Endothelial cell of umbilical vein (primary cell): Measurements from ENCODE around the gene FURIN. TPM values are rescaled to one million over a fixed set of nuclear protein-coding genes. Genes with fewer than 3 reads are reported as not detected.

ENCODE experiments used
- BruUV-seq: library from RNA; stranded (reverse); fragments of 400-500 nt; replicated peaks from 2 replicates; lab custom pipeline; 2021; lab: Mats Ljungman, UMichigan
- CTCF ChIA-PET: fragments of 300-600, 350-600 bp; sonication (Branson Sonifier 250); formaldehyde crosslinking; loops from one replicate; lab custom pipeline; 2021; ENCODE audit warnings: antibody characterized with exemption, inconsistent platforms; lab: Charles Lee
- POLR2A ChIA-PET: fragments of 300-600, 350-600 bp; sonication (Branson Sonifier 250); formaldehyde crosslinking; loops from one replicate; lab custom pipeline; 2021; ENCODE audit warnings: antibody characterized with exemption, inconsistent platforms; lab: Charles Lee
- DNase-seq: peaks from one replicate; pipeline ENCODE4 v3.0.0-alpha.2; 2011; ENCODE audit warnings: low read depth, low spot score
- FAIRE-seq: peaks from 2 replicates; lab custom pipeline; 2011; peaks lifted over from hg19 to GRCh38; lab: Jason Lieb, UNC
- H2AFZ ChIP-seq: 2 replicates; pipeline ENCODE4 v1.6.0; 2012; ENCODE audit warnings: low read depth, low read length, control low read depth, inconsistent platforms
- H3K27ac ChIP-seq: 2 replicates; pipeline ENCODE4 v1.5.1; 2011; ENCODE audit warnings: low read depth, mild to moderate bottlenecking, control low read depth, low read length, moderate library complexity; ENCODE audit not compliant: insufficient read depth
- H3K27me3 ChIP-seq, 2 experiments: 2 replicates each; pipeline versions ENCODE4 v1.6.0 to v1.6.1; 2011; ENCODE audit warnings: low read length in 2 of 2, mixed read lengths in 1 of 2; ENCODE audit not compliant: control insufficient read depth in 2 of 2, insufficient read depth in 2 of 2
- H3K36me3 ChIP-seq, 2 experiments: 2 replicates in 1 of 2; 3 replicates in 1 of 2; pipeline ENCODE4 v1.5.1; 2011; ENCODE audit warnings: low read length in 2 of 2, mild to moderate bottlenecking in 1 of 2, moderate library complexity in 1 of 2; ENCODE audit not compliant: control insufficient read depth in 2 of 2, insufficient read depth in 2 of 2; ENCODE audit errors: extremely low read depth in 1 of 2
- H3K4me1 ChIP-seq: 3 replicates; pipeline ENCODE4 v1.5.1; 2011; ENCODE audit warnings: mild to moderate bottlenecking, low read length; ENCODE audit not compliant: control insufficient read depth, insufficient read depth; ENCODE audit errors: extremely low read depth
- H3K4me2 ChIP-seq: 2 replicates; pipeline ENCODE4 v1.6.1; 2011; ENCODE audit warnings: low read length, control low read depth, mixed read lengths; ENCODE audit not compliant: insufficient read depth
- H3K4me3 ChIP-seq, 3 experiments: fragments of 200-600 bp in 1 of 3; sonication (generic), shearing (Covaris generic) in 1 of 3; replicated peaks in 1 of 3; 2 replicates each; pipeline ENCODE4 v1.5.1; 2011 to 2016; ENCODE audit warnings: control low read depth in 3 of 3, low read length in 3 of 3, mild to moderate bottlenecking in 2 of 3, inconsistent platforms in 1 of 3, low read depth in 1 of 3, moderate library complexity in 1 of 3; ENCODE audit not compliant: insufficient read depth in 1 of 3
- H3K79me2 ChIP-seq: 2 replicates; pipeline ENCODE4 v1.6.0; 2012; ENCODE audit warnings: low read length, inconsistent platforms; ENCODE audit not compliant: control insufficient read depth, insufficient read depth
- H3K9ac ChIP-seq: replicated peaks from 2 replicates; pipeline ENCODE3; 2011; ENCODE audit warnings: low read length, control low read depth; ENCODE audit not compliant: insufficient read depth; ENCODE audit errors: extremely low read depth
- H3K9me1 ChIP-seq: replicated peaks from 3 replicates; pipeline ENCODE4 v1.6.0; 2011; ENCODE audit warnings: mild to moderate bottlenecking, low read length; ENCODE audit not compliant: control insufficient read depth, insufficient read depth; ENCODE audit errors: extremely low read depth
- H3K9me3 ChIP-seq: replicated peaks from 2 replicates; pipeline ENCODE4 v1.5.1; 2012; ENCODE audit warnings: low read length, inconsistent platforms; ENCODE audit not compliant: control insufficient read depth, insufficient read depth
- H4K20me1 ChIP-seq: replicated peaks from 2 replicates; pipeline ENCODE3; 2011; ENCODE audit warnings: mild to moderate bottlenecking, low read length; ENCODE audit not compliant: control insufficient read depth, insufficient read depth; ENCODE audit errors: extremely low read depth
- EZH2 ChIP-seq: IDR thresholded peaks from 2 replicates; pipeline ENCODE4 v1.6.1; 2012; ENCODE audit warnings: borderline replicate concordance, low read depth, mild to moderate bottlenecking, moderate library complexity, low read length, inconsistent platforms; ENCODE audit not compliant: severe bottlenecking
- FOS ChIP-seq: IDR thresholded peaks from 2 replicates; pipeline ENCODE4 v1.6.1; 2011; ENCODE audit warnings: mild to moderate bottlenecking, low read length, moderate library complexity, borderline replicate concordance; ENCODE audit not compliant: insufficient read depth
- GATA2 ChIP-seq: IDR thresholded peaks from 2 replicates; pipeline ENCODE4 v1.7.0; 2011; ENCODE audit warnings: low read depth, mild to moderate bottlenecking, moderate library complexity, mixed read lengths, low read length; ENCODE audit not compliant: insufficient read length, insufficient read depth
- JUN ChIP-seq: IDR thresholded peaks from 2 replicates; pipeline ENCODE4 v1.6.1; 2011; ENCODE audit warnings: borderline replicate concordance, low read depth; ENCODE audit not compliant: insufficient read length, insufficient read depth
- MYC ChIP-seq: IDR thresholded peaks from one replicate; pipeline ENCODE4 v1.6.1; 2011; ENCODE audit warnings: mild to moderate bottlenecking, low read depth, low read length
- POLR2A ChIP-seq: IDR thresholded peaks from 2 replicates; pipeline ENCODE4 v1.6.1; 2012; ENCODE audit warnings: low read depth, mild to moderate bottlenecking, control low read depth, low read length
- POLR2AphosphoS5 ChIP-seq: IDR thresholded peaks from 2 replicates; pipeline ENCODE4 v1.6.1; 2012; ENCODE audit warnings: low read depth, mild to moderate bottlenecking, control low read depth, low read length, moderate library complexity; ENCODE audit not compliant: insufficient read depth
- dilution Hi-C: fragments of 300-500 bp; cut with MboI; formaldehyde crosslinking; loops from one replicate; pipeline ENCODE4 v1.15.0; 2019; ENCODE audit warnings: low sequenced_read_pairs; ENCODE audit not compliant: extremely low pct_ligation_motif_present
- intact Hi-C: fragments of 100-400 bp; cut with micrococcal nuclease; formaldehyde crosslinking; loops from one replicate; pipeline ENCODE4 v1.10.0; 2022
- polyA plus RNA-seq, 4 experiments: library from polyadenylated mRNA; depleted of rRNA in 3 of 4; stranded (reverse) in 3 of 4; unstranded in 1 of 4; fragments of >200 nt; gene quantifications; 2 replicates each; pipeline versions ENCODE4 v1.2.1 to v1.2.3, GENCODE V29; 2011 to 2012; ENCODE audit warnings: missing spikeins in 1 of 4
- total RNA-seq: library from RNA; stranded (reverse); gene quantifications from 2 replicates; pipeline ENCODE4 v1.2.3, GENCODE V29; 2021
- TF ChIP-seq, protein P1 (sequence below): IDR thresholded peaks from 2 replicates; pipeline ENCODE4 v1.6.1; 2011; ENCODE audit not compliant: insufficient read depth, insufficient read length
- TF ChIP-seq, protein P2 (sequence below), 2 donors: IDR thresholded peaks; 1 replicate in 1 of 2; 2 replicates in 1 of 2; pipeline ENCODE4 v1.5.1; 2011; ENCODE audit warnings: low read length in 2 of 2, mild to moderate bottlenecking in 2 of 2, moderate library complexity in 2 of 2, control low read depth in 1 of 2, inconsistent platforms in 1 of 2, low read depth in 1 of 2; ENCODE audit not compliant: insufficient read depth in 1 of 2; ENCODE audit errors: extremely low read depth in 1 of 2

Gene FURIN
- total and polyA plus RNA-seq, 2 donors (not counting 3 experiments of a cell fraction or from before 2014, with no cell fraction given), result 77.4 to 131 TPM

DNA sequence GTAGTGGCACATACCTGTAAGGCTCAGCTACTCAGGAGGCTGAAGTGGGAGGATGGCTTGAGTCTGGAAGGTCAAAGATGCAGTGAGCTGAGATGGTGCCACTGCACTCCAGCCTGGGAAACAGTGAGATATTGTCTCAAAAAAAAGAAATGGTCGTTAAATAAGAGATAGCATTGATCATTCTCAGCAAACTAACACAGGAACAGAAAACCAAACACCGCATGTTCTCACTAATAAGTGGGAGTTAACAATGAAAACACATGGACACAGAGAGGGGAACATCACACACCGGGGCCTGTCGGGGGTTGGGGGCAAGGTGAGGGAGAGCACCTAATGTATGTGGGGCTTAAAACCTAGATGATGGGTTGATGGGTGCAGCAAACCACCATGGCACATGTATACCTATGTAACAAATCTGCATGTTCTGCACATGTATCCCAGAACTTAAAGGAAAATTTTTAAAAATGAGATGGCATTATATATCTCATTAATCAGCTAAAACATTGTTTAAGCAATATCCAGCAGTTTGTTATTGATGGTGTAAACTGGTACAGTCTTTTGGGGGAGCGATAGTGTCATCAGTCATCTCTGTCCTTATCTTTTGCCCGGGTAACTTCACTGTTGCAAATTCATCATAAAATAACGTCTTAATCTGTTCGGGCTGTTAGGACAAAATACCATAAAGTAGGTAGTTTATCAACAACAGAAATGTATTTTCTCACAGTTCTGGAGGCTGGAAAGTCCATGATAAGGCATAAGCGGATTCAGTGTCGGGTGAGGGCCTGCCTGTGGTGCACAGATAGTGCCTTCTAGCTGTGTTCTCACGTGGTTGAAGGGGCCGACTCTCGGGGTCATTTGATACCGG is 33.0 kb downstream of the FURIN start:
- Histone ChIP-seq H3K9ac (peak overlapping the region; percentile 58), H3K9me1 (no peaks in the 10 kb centered on the region), H4K20me1 (no peaks in the 10 kb centered on the region), H3K9me3 (no peaks in the 10 kb centered on the region), H2AFZ (peak overlapping the region; percentile 94), H3K27ac (peak overlapping the region; percentile 51), H3K27me3 (no peaks in the 10 kb centered on the region), H3K4me2 (peak overlapping the region; percentile 92), H3K4me3 (peak overlapping the region in 1 of 3 experiments; percentile 63), H3K36me3 (peaks cover 0 to 12% of the 10 kb centered on the region in 2 experiments), H3K4me1 (peaks cover 17% of the 10 kb centered on the region), H3K79me2 (peaks cover 4% of the 10 kb centered on the region)
- dilution Hi-C loops, result no loop called here
- BruUV-seq, result no TSS peak
- intact Hi-C loops, result loop anchor here (1.0 kb wide), 1 partner anchor 30 kb away; no protein-coding TSS in a partner anchor
- ChIA-PET POLR2A (interaction anchor here (1.1 kb wide), 1 partner anchor 252 kb away, joined by 3 read pairs; no protein-coding TSS in a partner anchor), CTCF (interaction anchor here (1.1 to 7.3 kb wide), 3 partner anchors 31 to 611 kb away, joined by 3 to 57 read pairs (median 4); partner anchors contain the start of gene HDDC3)
- no peak for FAIRE-seq
- no peak for DNase-seq
- TF ChIP-seq POLR2A (no peak), GATA2 (no peak), EZH2 (no peak), MYC (no peak), JUN (no peak), POLR2AphosphoS5 (no peak), FOS (no peak)
- TF ChIP-seq, protein P1, sequence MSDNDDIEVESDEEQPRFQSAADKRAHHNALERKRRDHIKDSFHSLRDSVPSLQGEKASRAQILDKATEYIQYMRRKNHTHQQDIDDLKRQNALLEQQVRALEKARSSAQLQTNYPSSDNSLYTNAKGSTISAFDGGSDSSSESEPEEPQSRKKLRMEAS, result no peak
- TF ChIP-seq, protein P2, sequence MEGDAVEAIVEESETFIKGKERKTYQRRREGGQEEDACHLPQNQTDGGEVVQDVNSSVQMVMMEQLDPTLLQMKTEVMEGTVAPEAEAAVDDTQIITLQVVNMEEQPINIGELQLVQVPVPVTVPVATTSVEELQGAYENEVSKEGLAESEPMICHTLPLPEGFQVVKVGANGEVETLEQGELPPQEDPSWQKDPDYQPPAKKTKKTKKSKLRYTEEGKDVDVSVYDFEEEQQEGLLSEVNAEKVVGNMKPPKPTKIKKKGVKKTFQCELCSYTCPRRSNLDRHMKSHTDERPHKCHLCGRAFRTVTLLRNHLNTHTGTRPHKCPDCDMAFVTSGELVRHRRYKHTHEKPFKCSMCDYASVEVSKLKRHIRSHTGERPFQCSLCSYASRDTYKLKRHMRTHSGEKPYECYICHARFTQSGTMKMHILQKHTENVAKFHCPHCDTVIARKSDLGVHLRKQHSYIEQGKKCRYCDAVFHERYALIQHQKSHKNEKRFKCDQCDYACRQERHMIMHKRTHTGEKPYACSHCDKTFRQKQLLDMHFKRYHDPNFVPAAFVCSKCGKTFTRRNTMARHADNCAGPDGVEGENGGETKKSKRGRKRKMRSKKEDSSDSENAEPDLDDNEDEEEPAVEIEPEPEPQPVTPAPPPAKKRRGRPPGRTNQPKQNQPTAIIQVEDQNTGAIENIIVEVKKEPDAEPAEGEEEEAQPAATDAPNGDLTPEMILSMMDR (IDR thresholded peaks at IDR 0.05; ENCODE audit: extremely low read depth in 1 of 2, insufficient read depth in 1 of 2, low read depth in 1 of 2, low read length in 2 of 2), result no peak
